CD4-positive, alpha-beta T cell (primary cell): ENCODE results near the gene UGT2B28. TPM values are rescaled to one million over a fixed set of nuclear protein-coding genes. Genes with fewer than 3 reads are reported as not detected.
"Not testable (repeated sequence)": the region's sequence is repeated elsewhere in the genome, so short reads cannot be mapped to it uniquely, and the experiment has no call there.

ENCODE experiments used
- ATAC-seq: fragments of 200-7000 bp; cut with Tn5 transposase; one replicate; pipeline ENCODE4 v1.10.0; 2022; ENCODE audit warnings: mild to moderate bottlenecking; ENCODE audit not compliant: poor library complexity
- CTCF ChIA-PET: fragments of 350-600 bp; sonication (Branson Sonifier 250); formaldehyde crosslinking; loops from one replicate; lab custom pipeline; 2021; ENCODE audit warnings: antibody characterized with exemption, inconsistent platforms; lab: Charles Lee
- POLR2A ChIA-PET: fragments of 350-600 bp; sonication (Branson Sonifier 250); formaldehyde crosslinking; loops from one replicate; lab custom pipeline; 2021; ENCODE audit warnings: antibody characterized with exemption, inconsistent platforms; lab: Charles Lee
- DNase-seq, 14 experiments: peaks; one replicate each; pipeline ENCODE4 v3.0.0-alpha.2; 2013 to 2020; ENCODE audit warnings: mixed read lengths in 2 of 14
- H3K27ac ChIP-seq, 2 donors: one replicate each; pipeline versions ENCODE4 v1.5.1 to v1.7.0; 2013; ENCODE audit warnings: low read length in 2 of 2, low read depth in 1 of 2, mild to moderate bottlenecking in 1 of 2
- H3K27me3 ChIP-seq, 2 experiments: 1 replicate in 1 of 2; 2 replicates in 1 of 2; pipeline versions ENCODE4 v1.6.1 to v1.7.0; 2013; ENCODE audit warnings: low read length in 2 of 2, control low read depth in 1 of 2, mild to moderate bottlenecking in 1 of 2, moderate library complexity in 1 of 2; ENCODE audit not compliant: insufficient read depth in 2 of 2, control insufficient read depth in 1 of 2
- H3K36me3 ChIP-seq: one replicate; pipeline ENCODE4 v1.6.1; 2013; ENCODE audit warnings: low read length, control low read depth; ENCODE audit not compliant: insufficient read depth
- H3K4me1 ChIP-seq: one replicate; pipeline ENCODE4 v1.6.1; 2013; ENCODE audit warnings: low read length, control low read depth; ENCODE audit not compliant: insufficient read depth
- H3K4me3 ChIP-seq: one replicate; pipeline ENCODE4 v1.5.1; 2013; ENCODE audit warnings: mild to moderate bottlenecking, low read length, moderate library complexity
- H3K9me3 ChIP-seq, 2 experiments: 1 replicate in 1 of 2; 2 replicates in 1 of 2; pipeline versions ENCODE4 v1.6.1 to v1.7.0; 2013; ENCODE audit warnings: low read length in 2 of 2, mild to moderate bottlenecking in 2 of 2, control low read depth in 1 of 2, moderate library complexity in 1 of 2; ENCODE audit not compliant: control insufficient read depth in 1 of 2, insufficient read depth in 1 of 2
- H3K27ac Mint-ChIP-seq: one replicate; pipeline ENCODE4 v1.8.0; 2020; ENCODE audit warnings: mixed read lengths
- H3K27me3 Mint-ChIP-seq: one replicate; pipeline ENCODE4 v1.8.0; 2021; ENCODE audit warnings: mixed read lengths
- H3K36me3 Mint-ChIP-seq: one replicate; pipeline ENCODE4 v1.8.0; 2021; ENCODE audit warnings: low read depth, mixed read lengths
- H3K4me1 Mint-ChIP-seq: one replicate; pipeline ENCODE4 v1.8.0; 2021; ENCODE audit warnings: low read depth, mixed read lengths
- H3K4me3 Mint-ChIP-seq: one replicate; pipeline ENCODE4 v1.8.0; 2020; ENCODE audit warnings: mild to moderate bottlenecking, mixed read lengths
- H3K9me3 Mint-ChIP-seq: one replicate; pipeline ENCODE4 v1.8.0; 2020; ENCODE audit warnings: mixed read lengths
- CTCF ChIP-seq: fragments of 200-600 bp; IDR thresholded peaks from one replicate; pipeline ENCODE4 v1.8.0; 2022; ENCODE audit warnings: antibody characterized with exemption, mild to moderate bottlenecking
- intact Hi-C, 2 experiments: fragments of 100-400 bp; cut with DNase I in 1 of 2; cut with micrococcal nuclease in 1 of 2; formaldehyde crosslinking; loops; one replicate each; pipeline versions ENCODE4 v1.15.1 to v1.9.0; 2023 to 2025; cut with DNase I, micrococcal nuclease
- polyA plus RNA-seq, 2 donors: library from polyadenylated mRNA; unstranded; fragments of 120-200 nt; gene quantifications; one replicate each; pipeline ENCODE4 v1.2.1, GENCODE V29; 2013
- total RNA-seq, 174 experiments: library from RNA in 2 of 174; stranded (reverse) in 2 of 174; gene quantifications; one replicate each; pipeline ENCODE4 v1.2.3 and lab custom pipeline; 2021 to 2026

Gene UGT2B28
- not detected for total RNA-seq
- polyA plus RNA-seq (2013, experiment 1 of 2), result not detected
- not detected for polyA plus RNA-seq (2013, experiment 2 of 2)
- total RNA-seq (lab: John Stamatoyannopoulos, UW), result 0 to 0.04 (median 0) reads per million in 172 experiments

- H3K36me3 ChIP-seq, H3K9me3 ChIP-seq, H3K27ac ChIP-seq, H3K27me3 Mint-ChIP-seq, CTCF ChIA-PET, H3K9me3 Mint-ChIP-seq, H3K36me3 Mint-ChIP-seq, H3K4me1 Mint-ChIP-seq, H3K4me3 Mint-ChIP-seq, ATAC-seq, H3K27me3 ChIP-seq, H3K4me3 ChIP-seq, POLR2A ChIA-PET, H3K27ac Mint-ChIP-seq, DNase-seq, H3K4me1 ChIP-seq, intact Hi-C loops: not testable (repeated sequence)
Observed at GRCh38 chr4:69280081-69280480, at the start of gene UGT2B28. UGT2B28 (plus strand) TSS chr4:69280475; CDS start chr4:69280501, 26 bp downstream.

DNA sequence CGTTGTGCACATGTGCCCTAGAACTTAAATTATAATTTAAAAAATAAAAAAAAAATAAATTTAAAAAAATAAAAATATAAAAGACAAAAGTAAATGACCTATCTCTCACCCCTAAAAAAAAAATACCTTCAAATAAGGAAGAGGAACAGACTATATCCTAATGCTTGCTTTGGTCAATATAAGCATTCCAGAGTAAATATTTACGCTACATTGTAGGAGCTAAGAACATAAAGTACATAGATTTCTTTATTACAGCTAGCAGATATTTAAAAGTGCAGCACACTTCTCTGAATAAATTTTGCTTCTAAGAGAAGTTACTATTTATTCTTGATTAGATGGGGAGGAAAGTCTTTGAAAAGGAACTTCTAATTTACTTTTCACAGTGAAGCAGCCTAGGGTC, 41.2 kb upstream of the UGT2B28 start:
- ATAC-seq, result no peak
- no peaks in the 10 kb centered on the region for H3K4me1 ChIP-seq
- Mint-ChIP-seq H3K27me3 (no peaks in the 10 kb centered on the region), H3K4me3 (no peak overlapping the region), H3K27ac (no peak overlapping the region), H3K9me3 (peaks cover 1% of the 10 kb centered on the region), H3K4me1 (no peaks in the 10 kb centered on the region), H3K36me3 (no peaks in the 10 kb centered on the region)
- no peak for TF ChIP-seq CTCF
- H3K4me3 ChIP-seq, result no peak overlapping the region
- no peaks in the 10 kb centered on the region for H3K27me3 ChIP-seq
- intact Hi-C loops, result no loop called here
- ChIA-PET POLR2A (no interaction called here), CTCF (no interaction called here)
- no peak overlapping the region for H3K27ac ChIP-seq
- H3K36me3 ChIP-seq, result no peaks in the 10 kb centered on the region
- H3K9me3 ChIP-seq, result no peaks in the 10 kb centered on the region
- DNase-seq, result no peak

DNA sequence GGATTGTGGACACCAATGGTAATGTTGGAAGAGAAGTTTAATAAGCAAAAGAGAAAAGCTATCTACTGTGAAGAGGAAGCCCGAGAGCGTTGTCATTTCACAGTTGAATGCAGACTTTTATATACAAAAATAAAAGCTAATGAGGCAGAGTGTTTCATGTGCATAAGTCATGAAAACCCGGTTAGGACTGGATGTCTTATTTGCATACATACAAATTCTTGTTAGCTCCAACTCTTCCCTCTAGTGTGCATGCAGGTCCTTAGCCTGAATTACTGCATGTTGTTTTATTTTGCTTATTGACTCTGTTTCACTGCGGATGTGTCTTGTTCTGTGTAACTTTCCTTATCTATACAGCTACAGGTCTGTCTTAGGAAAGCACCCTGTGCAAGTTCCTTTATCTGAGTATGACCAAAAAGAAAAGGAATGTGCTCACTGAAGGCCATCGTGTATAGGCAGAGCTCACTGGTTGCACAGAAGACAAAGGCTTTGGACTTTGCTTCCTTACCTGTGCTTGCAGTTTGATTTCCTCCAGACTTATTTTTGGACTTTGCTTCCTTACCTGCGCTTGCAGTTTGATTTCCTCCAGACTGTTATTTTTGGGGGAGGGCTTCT, 40.6 kb upstream of the UGT2B28 start:
- no peak overlapping the region for H3K27ac Mint-ChIP-seq
- ChIA-PET CTCF (no interaction called here), POLR2A (no interaction called here)
- H3K27ac ChIP-seq, result no peak overlapping the region
- peaks cover 1% of the 10 kb centered on the region for H3K9me3 Mint-ChIP-seq
- H3K27me3 Mint-ChIP-seq, result no peaks in the 10 kb centered on the region
- peaks cover 0 to 1% of the 10 kb centered on the region in 2 experiments for H3K9me3 ChIP-seq
- no peaks in the 10 kb centered on the region for H3K36me3 ChIP-seq
- no peaks in the 10 kb centered on the region for H3K27me3 ChIP-seq
- H3K4me3 Mint-ChIP-seq, result no peak overlapping the region
- intact Hi-C loops, result loop anchor here in 1 of 2 experiments (2.0 kb wide), 1 partner anchor 69 kb away; no protein-coding TSS in a partner anchor
- no peaks in the 10 kb centered on the region for H3K4me1 ChIP-seq
- ATAC-seq (no peak), DNase-seq (no peak)
- no peak overlapping the region for H3K4me3 ChIP-seq
- H3K4me1 Mint-ChIP-seq, result no peaks in the 10 kb centered on the region
- H3K36me3 Mint-ChIP-seq, result no peaks in the 10 kb centered on the region
- TF ChIP-seq CTCF, result no peak

- ATAC-seq, H3K4me1 ChIP-seq, H3K36me3 Mint-ChIP-seq, DNase-seq, H3K36me3 ChIP-seq, CTCF ChIA-PET, H3K9me3 Mint-ChIP-seq, H3K27ac ChIP-seq, H3K27me3 Mint-ChIP-seq, H3K4me1 Mint-ChIP-seq, POLR2A ChIA-PET, H3K9me3 ChIP-seq, H3K4me3 ChIP-seq, H3K27me3 ChIP-seq, H3K27ac Mint-ChIP-seq, H3K4me3 Mint-ChIP-seq: not testable (repeated sequence)
- intact Hi-C loops, result loop anchor here (1.0 to 2.0 kb wide), 2 partner anchors 68 to 69 kb away; no protein-coding TSS in a partner anchor
Observed at GRCh38 chr4:69240787-69241186, 39.5 kb upstream of the UGT2B28 start.

DNA sequence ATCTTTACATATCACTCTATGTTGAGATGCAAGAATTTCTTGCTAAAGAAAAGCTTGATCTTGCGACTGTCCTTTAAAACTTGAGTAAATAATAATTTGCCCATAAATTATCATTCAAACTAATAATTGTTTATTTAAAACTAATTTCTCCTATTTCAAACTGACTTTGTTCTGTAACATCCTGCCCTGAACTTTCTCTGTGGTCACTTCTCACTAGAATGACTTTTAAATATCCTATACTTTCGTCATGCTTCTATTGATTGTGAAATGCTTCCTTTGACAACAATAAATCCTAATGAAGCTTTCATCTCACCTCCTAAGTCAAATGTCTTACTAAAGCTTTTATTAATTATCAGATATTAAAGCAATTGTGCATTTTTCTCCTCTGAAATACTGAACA, 38.5 kb upstream of the UGT2B28 start:
- H3K27ac ChIP-seq, H3K9me3 Mint-ChIP-seq, H3K4me3 ChIP-seq, H3K4me1 ChIP-seq, H3K4me3 Mint-ChIP-seq, H3K36me3 ChIP-seq, DNase-seq, H3K36me3 Mint-ChIP-seq, POLR2A ChIA-PET, ATAC-seq, H3K27me3 ChIP-seq, CTCF ChIA-PET, H3K27me3 Mint-ChIP-seq, H3K27ac Mint-ChIP-seq, H3K4me1 Mint-ChIP-seq, H3K9me3 ChIP-seq: not testable (repeated sequence)
- intact Hi-C loops, result loop anchor here (1.0 to 2.0 kb wide), 2 partner anchors 67 to 68 kb away; no protein-coding TSS in a partner anchor
